NOMO-1 treated with dmso at 0.1 percent for 144 hours (cell line): ENCODE results near the gene KIF12.

Experiments
- DNase-seq: peaks from one replicate; lab custom pipeline; 2025; ENCODE audit not compliant: unreplicated experiment; lab: John Stamatoyannopoulos, UW

The KIF12 gene

DNA sequence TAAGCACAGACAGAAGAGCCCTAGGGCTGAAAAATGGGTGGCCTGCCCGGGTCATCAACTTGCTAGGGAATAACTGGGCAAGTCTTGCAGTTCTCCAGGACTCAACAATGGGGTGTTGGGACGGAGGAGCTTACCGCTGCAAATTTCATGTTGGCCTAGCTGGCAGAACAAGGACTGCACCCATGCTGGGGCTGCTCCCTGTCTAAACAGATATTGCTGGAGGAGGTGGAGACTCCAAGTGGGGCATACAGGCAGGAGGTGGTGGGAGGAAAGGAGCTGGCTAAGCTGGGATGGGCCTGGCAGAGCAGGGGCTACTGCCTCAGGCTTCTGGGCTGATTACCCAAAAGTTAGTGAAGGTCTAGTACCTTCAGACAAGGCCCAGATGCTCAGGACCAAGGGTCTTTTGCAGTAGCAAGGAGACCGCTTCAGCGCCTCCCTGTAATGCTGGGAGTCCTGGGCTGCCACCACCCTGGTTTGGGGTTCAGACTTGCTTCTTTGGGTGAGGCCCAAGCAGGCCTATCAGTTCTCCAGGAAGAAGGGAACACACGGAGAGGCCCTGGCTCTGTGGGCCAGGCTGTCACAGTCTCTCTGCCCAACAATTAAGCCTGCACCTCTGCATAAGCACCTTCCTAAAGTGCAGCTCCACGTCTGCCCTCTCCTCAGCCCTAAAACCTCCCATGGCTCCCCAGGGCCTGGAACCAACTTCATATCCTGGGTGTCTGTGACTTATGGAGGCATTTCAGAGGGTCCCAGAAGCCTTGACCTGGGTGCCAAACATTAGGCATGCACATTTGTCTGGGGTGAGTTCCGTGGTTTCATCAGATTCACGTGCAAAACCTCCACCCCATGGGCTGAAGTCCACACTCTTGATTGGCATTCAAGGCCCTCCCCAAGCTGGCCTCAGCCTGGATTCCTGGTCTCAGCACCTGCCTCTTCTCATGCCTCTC lies 24.2 kb upstream of the KIF12 start:
- DNase-seq = no peak

DNA sequence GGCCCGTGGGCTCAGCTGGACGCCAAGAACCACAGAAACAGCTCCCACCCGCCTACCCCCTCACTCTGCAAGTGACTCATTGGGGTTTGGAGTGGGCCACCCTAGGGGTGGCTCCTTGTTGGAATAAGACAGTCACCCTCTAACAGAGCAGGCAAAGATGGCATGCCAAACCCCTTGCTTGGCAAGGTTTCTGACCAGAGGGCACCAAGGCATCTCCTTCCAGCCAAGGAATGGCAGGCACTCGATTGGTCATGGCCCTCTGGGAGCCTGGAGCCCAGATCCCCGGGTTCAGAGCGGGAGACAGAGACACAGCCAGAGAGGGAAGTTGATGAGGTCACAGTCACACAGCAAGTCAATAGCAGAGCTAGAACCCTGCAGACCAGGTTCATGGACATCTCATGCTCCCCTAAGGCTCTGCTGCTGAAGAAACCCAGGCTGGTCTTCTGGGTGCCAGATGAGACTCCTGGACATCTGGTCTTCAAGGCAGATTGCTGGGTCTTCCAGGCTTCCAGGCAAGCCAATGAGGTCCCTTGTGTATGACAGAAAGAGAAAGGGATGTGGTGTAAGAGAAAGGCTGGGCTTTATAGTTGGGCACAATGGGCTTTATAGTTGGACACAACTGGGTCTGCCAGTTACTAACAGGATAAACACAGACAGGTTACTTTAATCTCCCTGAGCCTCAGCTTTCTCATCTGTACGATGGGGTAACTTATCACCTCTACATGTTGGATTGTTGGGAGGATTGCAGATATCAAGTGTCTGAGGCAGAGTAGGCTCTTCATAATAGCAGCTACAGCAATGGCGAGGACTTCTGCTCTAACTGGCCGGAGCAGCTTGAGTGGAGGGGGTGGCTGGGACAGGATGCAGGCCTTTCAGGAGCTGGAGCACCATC lies 23.3 kb upstream of the KIF12 start:
- no peak for DNase-seq

DNA sequence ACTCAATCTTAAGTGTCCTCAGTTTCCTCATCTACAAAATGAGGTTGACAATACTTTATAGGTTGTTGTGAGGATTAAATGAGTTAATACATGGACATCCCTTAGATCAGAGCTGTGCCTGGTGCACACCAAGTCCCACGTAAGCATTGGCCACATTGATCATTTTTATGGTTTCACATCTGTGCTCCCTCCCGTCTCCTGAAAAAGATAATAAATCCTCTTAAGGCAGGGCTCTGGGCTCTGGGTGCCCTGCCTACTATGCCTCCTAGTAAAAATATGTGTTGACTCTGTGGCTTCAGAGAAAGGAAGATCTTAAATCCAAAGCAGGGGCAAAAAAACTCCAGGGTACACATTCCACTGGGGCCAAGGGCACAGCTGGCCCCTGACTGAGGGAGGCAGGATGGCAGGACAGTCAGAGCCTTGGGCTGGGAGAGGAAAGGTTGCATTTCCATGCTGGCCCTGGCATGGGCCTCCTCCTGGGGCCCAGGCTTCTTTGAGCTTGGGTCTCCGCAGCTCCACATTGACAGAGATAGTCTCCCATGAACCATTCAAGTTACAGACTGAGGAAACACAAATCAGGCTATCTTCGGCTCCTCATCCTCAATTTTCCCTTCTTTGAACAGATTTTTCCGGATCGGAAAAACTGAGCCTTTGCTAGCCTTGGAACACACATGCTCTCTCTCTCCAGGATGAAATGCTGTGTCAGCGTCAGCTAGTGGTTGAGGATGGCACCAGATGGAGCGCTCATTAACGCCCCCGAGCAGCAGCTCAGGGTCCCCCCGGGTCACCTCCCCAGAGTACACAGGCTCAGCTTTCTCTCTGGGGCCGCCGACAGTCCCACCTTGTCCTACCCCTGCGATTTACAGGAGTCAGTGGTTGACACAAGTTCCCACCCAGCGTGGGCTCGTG lies 22.4 kb upstream of the KIF12 start:
- no peak for DNase-seq

DNA sequence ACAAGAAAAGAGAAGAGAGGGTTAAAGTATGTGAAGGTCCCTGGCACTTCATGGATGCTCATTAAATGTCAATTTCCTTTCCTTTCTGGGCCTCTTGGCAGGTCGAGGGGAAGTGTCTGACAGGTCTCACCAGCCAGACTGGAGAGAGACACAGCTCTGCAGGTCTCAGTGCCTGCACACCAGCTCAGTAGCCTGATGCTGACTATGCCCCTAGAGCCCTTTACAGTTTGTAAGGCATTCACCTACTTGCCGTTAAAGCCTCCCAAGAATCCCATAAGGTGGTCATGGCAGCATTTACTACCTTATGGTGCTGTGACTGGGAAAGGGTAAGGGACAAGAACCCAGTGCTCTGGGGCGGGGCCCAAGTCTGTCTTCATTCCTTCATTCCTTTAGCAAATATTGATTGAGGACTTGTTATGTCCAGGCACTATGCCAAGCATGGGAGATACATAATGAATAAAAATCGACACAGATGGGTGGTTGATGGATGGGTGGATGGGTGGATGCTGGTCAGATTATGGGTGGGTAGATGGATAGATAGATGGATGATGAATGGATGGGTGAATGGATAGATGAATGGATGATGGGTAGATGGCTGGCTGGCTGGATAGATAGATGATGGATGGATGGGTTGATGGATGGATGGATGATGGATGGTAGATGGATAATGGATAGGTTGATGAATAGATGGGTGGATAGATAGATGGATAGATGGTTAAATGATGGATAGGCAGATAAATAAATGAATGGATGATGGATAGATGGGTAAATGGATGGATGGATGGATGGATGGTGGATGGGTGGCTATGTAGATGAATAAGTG lies 21.3 kb upstream of the KIF12 start:
- no peak for DNase-seq

DNA sequence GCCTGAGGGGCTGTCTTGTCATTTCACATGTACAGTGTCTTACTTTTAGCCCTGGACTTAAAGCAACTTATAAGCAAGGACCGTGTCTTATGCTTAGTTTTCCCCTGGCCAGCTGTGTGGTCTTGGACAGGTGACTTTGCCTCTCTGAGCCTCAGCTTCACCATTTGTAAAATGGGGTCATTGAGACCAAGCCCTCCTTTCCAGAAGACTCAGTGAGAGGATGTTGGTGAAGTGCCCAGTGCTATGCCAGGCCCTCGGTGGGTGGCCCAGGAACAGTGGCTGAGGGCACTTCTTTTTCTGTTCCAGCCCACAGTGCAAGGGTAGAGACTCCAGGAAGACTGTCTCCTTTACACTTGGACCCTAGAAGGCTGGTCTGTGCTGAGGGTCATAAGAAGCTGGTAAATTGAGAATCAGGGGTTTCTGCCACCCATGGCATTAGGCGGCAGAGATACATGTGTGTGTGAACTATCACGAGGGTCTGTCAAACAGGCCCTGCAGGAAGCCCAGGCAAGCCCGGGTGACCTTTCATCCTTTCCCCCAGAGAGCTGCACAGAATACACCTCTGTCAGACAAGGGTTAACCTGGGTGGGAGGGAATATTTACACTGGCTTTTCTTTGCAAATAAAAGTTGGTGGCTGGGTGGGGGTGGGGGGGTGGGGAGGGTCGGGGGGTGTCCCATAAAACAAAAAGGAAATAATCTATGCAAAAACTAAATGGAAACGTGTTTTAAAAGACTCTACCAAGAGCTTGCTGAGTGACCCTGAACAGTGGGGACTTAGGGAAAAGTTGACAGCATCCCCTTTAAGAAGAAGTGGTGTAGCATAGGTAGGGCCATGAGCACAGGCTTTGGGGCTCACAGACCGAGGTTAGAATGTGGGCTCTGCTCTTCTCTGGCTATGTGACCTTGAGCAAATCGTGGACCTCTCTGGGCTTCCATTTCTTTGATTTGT lies 20.4 kb upstream of the KIF12 start:
- DNase-seq = no peak

DNA sequence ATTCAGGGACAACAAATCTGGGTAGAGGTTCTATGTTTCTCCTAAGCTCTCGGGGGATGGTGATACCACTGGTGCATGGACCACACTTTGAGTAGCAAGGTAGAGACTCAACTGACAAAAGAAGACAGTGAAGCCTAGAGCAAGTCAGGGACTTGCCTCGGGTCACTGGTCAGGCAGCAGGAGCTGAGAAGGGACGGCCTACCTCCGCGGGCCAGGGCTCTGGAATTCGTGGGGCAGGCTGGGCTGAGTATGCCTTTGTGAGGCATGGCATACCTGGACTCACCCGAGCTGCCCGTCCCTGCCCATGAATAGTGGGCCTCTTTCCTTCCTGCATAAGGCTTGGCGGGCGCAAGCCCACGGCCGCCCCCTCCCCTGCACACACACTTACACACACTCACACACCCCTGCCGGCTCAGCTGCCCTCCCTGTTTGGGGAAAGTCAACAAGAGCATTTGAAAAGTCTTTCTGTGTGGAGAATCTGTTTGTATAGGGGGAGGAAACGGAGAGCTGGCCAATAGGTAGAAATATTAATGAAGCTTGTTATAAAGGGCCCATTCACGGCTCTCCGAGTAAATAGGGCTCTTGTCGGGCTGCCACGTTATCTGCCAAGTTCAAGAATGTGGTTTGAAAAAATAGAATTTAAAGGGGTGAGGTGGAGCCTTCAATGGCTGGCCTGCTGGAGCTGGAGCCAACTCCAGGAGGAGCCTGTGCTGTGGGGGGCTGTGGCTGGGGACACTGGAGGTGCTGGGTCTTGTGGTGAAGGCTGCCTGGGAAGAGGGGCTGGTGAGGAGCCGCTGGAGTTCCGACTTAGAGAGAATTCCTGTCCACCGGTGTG lies 19.1 kb upstream of the KIF12 start:
- DNase-seq = no peak

DNA sequence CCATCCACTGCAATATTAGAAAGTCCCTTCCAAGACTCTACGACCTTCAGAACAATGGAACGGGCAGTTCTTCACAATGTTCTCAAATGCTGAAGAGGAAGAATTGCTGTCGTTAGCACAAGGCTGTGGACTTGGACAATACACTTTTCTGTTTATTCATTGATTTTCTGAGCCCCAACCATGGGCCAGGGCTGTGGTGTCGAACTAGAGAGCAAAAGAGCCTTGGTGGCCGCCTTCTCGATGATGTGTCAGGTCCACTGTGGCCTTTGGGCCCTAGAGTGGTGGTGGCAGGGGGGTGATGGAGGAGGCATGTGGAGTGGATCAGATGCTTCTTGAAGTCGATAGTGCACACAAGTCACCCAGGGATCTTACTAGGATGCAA lies 18.5 kb upstream of the KIF12 start:
- no peak for DNase-seq

DNA sequence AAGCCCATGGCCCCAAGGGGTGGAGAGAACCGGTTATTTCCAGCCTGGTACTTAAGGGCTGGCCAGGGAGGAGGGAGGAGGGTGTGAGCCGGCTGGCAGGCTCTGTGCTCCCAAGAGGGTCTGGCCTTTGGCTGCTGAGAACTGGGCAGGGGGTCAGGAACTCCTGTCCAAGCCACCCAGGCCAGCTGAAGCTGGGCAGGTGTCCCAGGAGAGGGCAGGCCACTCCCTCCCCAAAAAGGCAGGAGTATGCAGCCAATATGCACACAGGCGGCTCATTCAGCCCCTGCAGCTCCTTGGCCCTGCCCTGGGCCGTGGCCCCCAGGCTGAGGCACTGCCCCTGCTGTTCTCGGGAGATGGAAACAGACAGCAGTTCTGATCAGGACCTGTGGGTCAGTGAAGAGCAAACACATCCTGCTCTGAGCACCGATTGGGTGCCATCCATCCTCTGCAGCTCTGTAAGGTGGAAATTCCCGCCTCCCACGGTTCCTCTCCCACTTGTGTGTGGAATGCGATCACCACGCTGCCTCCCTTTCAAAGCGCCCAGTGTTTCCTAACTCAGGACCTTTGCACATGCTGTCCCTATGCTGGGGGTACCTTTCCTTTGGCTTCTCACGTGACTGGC lies 17.1 kb upstream of the KIF12 start:
- DNase-seq = no peak

DNA sequence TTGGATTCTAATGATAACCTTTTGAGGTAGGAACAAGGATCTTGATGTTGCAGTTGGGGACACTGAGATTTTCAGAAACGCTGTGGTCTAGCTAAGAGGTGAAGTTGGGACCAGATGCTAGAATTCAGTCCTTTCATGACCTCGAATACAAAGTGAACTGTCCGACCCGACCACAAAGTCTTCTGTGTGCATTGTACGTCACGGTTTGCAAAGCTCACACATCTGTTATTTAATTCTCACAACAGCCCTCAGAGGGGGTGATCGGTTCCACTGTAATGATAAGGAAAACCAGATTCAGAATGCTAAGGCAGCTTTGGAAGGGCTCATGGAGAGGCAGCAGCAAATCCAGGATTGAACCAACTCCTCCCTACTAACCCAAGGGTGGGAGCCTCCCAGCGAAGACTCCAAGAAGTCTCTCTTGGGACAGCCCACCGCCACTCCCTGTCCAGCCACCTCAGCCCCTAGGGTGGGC lies 16.6 kb upstream of the KIF12 start:
- no peak for DNase-seq

DNA sequence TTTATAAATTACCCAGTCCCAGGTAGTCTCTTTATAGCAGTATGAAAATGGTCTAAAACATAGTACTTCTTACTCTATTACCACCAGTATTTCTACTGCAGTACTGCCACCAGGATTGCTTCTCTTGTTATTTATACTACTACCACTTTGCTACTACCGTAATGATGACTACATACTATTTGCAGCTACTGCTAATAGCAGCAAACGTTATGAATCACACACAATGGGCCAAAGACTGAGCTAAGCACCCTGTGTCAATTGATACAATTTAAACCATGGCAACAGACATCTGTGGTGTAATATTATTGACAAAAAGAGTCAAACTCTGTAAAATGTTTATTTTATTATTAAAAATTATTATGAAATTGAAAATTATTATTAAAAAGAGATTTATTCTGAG lies 15.3 kb upstream of the KIF12 start:
- no peak for DNase-seq

DNA sequence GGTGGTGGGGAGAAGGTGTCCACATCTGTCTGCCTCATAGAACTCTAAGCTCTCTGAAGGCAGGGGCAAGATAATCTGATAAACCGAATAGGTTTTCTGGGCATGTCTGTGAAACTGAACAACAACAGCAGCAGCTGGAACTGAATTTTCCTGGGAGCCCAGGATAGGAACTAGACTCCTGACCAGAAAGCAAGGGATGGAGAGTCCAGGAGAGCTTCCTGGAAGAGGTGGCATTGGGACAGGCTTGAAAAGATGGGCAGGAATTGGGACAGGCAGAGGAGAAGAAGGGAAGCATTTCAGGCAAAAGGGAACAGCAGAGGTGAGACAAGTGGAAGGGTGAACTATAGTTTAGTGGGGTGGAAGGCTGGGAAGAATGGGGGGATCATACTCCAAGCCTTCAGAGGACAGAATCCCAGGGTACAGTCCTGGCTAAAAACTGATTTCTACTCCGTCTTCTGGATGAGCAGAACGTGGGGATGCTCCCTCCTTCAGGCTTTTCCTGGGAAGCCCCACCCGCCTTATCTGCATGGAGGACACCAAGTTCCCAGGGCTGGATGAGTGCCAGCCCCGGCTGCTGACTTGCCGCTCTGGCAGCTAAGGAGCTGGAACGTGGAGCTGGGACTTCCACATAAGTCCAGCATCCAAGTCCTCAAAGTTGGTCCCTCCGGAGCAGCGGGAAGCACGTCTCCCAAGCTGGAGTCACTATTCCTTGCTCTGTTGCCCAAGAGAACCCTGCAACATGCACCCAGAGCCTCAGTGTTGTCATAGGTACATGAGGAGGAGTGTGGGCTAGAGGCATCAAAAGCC lies 13.9 kb upstream of the KIF12 start:
- DNase-seq = no peak

DNA sequence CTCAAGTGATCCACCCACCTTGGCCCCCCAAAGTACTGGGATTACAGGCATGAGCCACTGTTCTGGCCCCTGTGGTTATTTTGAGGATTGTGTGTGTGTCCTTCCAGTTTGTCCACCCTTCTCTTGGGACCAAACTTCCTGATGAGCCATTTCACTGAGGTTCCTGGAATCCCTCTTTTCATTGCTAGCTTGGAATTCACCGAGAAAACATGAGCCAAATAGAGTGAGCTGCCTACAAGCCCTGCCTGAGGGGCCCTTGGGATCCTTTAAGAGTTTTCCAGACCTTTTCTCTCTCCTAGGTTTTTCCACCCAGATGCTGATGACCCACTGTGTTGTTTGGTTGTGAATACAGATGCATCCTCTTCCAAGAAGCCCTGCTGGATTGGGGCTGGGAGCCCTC lies 13.2 kb upstream of the KIF12 start:
- no peak for DNase-seq

DNA sequence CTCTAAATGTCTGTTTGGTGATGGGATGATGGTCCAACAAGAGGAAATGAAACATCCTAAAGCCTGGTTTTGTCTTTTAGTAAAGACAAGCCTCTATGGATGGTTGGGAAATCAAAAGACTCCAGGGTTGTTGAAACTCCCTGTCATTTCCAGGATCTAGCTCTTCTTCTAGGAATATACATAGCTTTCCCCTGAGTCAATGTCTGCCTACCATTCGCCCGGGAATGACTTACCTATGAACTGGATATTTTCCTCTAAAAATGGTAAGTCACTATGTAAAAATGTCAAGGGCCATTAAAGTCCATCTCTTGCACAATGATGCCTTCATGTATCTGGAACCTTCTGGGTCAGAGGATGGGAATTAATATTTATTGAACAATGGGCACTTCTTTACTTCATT lies 11.1 kb upstream of the KIF12 start:
- DNase-seq = no peak

DNA sequence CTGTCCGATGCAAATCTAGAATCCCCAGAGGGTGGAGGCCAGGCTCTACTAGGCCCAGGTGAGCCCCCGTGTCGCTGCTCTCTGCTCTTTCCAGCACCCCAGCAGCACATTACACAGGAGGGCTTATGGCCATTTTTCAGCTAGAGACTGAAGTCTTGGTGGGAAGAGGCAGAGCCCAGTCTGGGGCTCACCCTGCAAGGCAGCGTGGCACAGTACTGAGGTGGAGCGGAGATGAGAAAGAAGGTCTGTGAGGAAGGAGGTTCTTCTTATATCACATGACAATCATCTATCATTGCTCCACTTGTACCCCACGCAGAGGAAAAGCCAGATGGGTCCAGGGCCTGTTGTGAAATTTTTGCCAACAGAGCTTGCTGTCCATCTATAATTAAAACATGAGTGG lies 10.0 kb upstream of the KIF12 start:
- DNase-seq = no peak

DNA sequence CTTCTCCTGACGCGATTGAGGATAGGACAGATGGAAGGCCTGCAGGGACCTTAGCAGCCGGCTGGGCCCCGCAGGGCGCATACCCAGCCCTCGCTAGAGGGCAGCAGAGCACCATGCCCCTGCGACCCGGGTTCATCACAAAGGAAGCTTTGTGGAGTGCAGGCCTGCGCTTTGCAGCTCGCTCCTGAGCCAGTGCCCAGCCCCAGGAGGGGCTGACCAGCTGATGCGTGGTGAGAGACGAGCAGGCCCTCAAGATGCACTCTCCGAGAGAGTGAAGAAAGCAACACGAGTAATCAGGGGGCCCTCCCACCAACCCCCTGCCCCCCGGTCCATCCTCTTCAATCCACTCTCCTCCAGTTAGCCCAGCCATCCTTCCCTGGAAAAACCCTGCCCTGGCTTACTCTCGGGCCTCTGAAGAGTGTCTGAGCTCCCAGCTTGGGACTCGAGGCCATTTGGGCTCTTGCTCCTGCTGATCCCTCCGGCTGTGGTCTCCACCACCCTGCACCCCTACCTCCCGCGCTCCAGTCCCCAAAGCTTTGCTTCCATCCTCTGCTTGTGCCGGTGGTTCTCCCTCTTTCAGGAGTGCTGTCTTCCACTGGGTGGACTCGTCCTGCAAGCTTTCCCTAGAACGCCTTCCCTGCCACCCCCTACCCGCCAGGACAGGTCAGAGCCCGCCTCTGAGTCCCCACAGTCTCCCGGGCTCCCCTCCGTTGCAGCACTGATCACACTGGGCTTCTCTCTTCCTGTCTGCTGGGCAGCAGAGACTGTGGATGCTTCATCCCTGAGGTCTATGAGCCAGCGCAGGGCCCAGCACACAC lies 9.1 kb upstream of the KIF12 start:
- peak; percentile 28 for DNase-seq
